Activated CD8-positive, alpha-beta T cell treated with anti-CD3 and anti-CD28 coated beads for 36 hours (primary cell): ENCODE data around the gene EPHB1. TPM values are rescaled to one million over a fixed set of nuclear protein-coding genes. Genes with fewer than 3 reads are reported as not detected.

ENCODE experiments used
- ATAC-seq: fragments of 200-7000 bp; cut with Tn5 transposase; one replicate; pipeline ENCODE4 v1.10.0; 2021; ENCODE audit warnings: mild to moderate bottlenecking, moderate library complexity
- CTCF ChIA-PET: fragments of 350-600 bp; sonication (Branson Sonifier 250); formaldehyde crosslinking; loops from one replicate; lab custom pipeline; 2021; ENCODE audit warnings: antibody characterized with exemption; lab: Charles Lee
- POLR2A ChIA-PET: fragments of 350-600 bp; sonication (Branson Sonifier 250); formaldehyde crosslinking; loops from one replicate; lab custom pipeline; 2021; ENCODE audit warnings: antibody characterized with exemption; lab: Charles Lee
- DNase-seq: peaks from one replicate; pipeline ENCODE4 v3.0.0-alpha.2; 2020
- H3K27ac Mint-ChIP-seq: one replicate; pipeline ENCODE4 v1.8.0; 2021; ENCODE audit warnings: mild to moderate bottlenecking, mixed read lengths
- H3K27me3 Mint-ChIP-seq: one replicate; pipeline ENCODE4 v1.8.0; 2021; ENCODE audit warnings: mixed read lengths
- H3K36me3 Mint-ChIP-seq: one replicate; pipeline ENCODE4 v1.8.0; 2021; ENCODE audit warnings: low read depth, mixed read lengths
- H3K4me1 Mint-ChIP-seq: one replicate; pipeline ENCODE4 v1.8.0; 2021; ENCODE audit warnings: low read depth, mixed read lengths
- H3K4me3 Mint-ChIP-seq: one replicate; pipeline ENCODE4 v1.8.0; 2021; ENCODE audit warnings: mild to moderate bottlenecking, moderate library complexity, mixed read lengths
- H3K9me3 Mint-ChIP-seq: one replicate; pipeline ENCODE4 v1.8.0; 2021; ENCODE audit warnings: mixed read lengths
- CTCF ChIP-seq: fragments of 200-600 bp; IDR thresholded peaks from one replicate; pipeline ENCODE4 v1.8.0; 2022; ENCODE audit warnings: antibody characterized with exemption, mild to moderate bottlenecking
- intact Hi-C: fragments of 100-400 bp; cut with micrococcal nuclease; formaldehyde crosslinking; loops from one replicate; pipeline ENCODE4 v1.10.0; 2022
- total RNA-seq, 2 experiments: library from RNA; stranded (reverse); gene quantifications; one replicate each; pipeline ENCODE4 v1.2.3, GENCODE V29; 2021

EPHB1 gene
- total RNA-seq, 2 experiments from 2014 or later: 0.78 TPM; not detected in 1

- CTCF ChIA-PET: no interaction called here
- intact Hi-C loops: no loop called here
- Mint-ChIP-seq H3K27ac (no peak overlapping the region), H3K4me3 (no peak overlapping the region), H3K4me1 (no peaks in the 10 kb centered on the region), H3K36me3 (no peaks in the 10 kb centered on the region), H3K9me3 (no peaks in the 10 kb centered on the region), H3K27me3 (peaks cover 2% of the 10 kb centered on the region)
- DNase-seq (no peak), ATAC-seq (no peak)
- TF ChIP-seq CTCF: no peak
- POLR2A ChIA-PET: no interaction called here
Measured at GRCh38 chr3:134816623-134817022, 21.6 kb downstream of the EPHB1 start.

DNA sequence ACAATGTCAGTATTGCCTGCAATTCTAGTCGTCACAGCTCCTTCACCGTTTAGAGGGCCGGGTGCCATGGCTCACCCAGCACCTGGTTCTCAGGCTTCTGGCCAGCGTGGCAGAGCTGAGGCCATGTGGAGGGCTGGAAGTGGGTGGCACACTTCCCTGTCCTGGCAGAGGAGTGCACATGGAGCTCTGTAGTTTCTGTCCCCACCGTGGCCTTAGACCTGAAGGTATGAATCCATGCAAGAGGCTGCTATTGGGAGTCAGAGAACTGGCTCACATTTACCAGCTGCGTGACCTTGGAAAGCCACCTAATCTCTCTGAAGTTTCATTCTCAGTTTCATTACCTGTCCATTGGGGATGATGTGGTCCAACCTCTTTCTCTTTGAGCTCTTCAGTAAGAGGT, 22.2 kb downstream of the EPHB1 start:
- no peaks in the 10 kb centered on the region for H3K9me3 Mint-ChIP-seq
- intact Hi-C loops: no loop called here
- ChIA-PET CTCF (no interaction called here), POLR2A (no interaction called here)
- ATAC-seq (no peak), DNase-seq (no peak)
- H3K4me3 Mint-ChIP-seq: no peak overlapping the region
- H3K36me3 Mint-ChIP-seq: no peaks in the 10 kb centered on the region
- no peak overlapping the region for H3K27ac Mint-ChIP-seq
- no peak for TF ChIP-seq CTCF
- no peaks in the 10 kb centered on the region for H3K4me1 Mint-ChIP-seq
- peaks cover 2% of the 10 kb centered on the region for H3K27me3 Mint-ChIP-seq

DNA sequence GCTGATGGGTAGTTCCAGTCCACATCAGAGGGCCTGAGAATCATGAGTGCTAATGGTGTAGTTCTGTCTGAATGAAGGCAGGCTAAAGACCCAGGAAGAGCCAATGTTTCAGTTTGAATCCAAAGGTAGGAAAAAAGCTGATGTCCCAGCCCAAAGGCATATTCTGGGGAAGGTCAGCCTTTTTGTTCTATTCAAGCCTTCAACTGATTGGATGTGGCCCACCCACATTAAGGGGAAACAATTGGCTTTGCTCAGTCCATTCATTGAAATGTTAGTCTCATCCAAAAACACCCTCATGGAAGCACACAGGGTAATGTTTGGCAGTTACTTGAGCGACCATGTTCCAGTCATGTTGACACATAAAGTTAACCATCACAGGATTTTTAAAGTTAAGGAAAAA, 25.9 kb downstream of the EPHB1 start:
- no peak for TF ChIP-seq CTCF
- no peaks in the 10 kb centered on the region for H3K9me3 Mint-ChIP-seq
- H3K27ac Mint-ChIP-seq: no peak overlapping the region
- DNase-seq: no peak
- H3K4me1 Mint-ChIP-seq: no peaks in the 10 kb centered on the region
- CTCF ChIA-PET: no interaction called here
- ATAC-seq: no peak
- H3K4me3 Mint-ChIP-seq: no peak overlapping the region
- POLR2A ChIA-PET: no interaction called here
- intact Hi-C loops: no loop called here
- H3K27me3 Mint-ChIP-seq: peaks cover 2% of the 10 kb centered on the region
- H3K36me3 Mint-ChIP-seq: no peaks in the 10 kb centered on the region

DNA sequence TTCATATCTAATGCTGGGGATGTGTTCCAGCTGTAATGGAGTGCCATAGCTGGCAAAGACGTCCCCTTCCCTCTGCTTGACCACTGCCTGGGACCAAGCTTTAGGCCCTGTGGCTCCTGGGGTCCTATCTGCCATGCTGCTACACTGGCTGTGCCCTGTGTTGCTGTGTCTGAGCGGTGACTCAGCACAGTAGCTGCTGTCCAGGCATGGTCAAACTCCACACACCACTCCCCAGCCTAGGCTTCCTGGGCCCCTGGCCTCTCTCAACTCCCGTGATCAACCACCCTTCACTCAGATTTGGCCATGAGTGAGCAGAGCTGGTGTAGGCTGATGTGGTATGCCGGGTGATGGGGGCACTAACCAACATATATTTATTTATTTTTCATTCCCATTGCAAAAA, 27.0 kb downstream of the EPHB1 start:
- POLR2A ChIA-PET: no interaction called here
- intact Hi-C loops: no loop called here
- DNase-seq (no peak), ATAC-seq (no peak)
- H3K4me1 Mint-ChIP-seq: no peaks in the 10 kb centered on the region
- no peak overlapping the region for H3K4me3 Mint-ChIP-seq
- no peaks in the 10 kb centered on the region for H3K9me3 Mint-ChIP-seq
- H3K36me3 Mint-ChIP-seq: no peaks in the 10 kb centered on the region
- TF ChIP-seq CTCF: no peak
- CTCF ChIA-PET: no interaction called here
- H3K27ac Mint-ChIP-seq: no peak overlapping the region
- peaks cover 3% of the 10 kb centered on the region for H3K27me3 Mint-ChIP-seq

DNA sequence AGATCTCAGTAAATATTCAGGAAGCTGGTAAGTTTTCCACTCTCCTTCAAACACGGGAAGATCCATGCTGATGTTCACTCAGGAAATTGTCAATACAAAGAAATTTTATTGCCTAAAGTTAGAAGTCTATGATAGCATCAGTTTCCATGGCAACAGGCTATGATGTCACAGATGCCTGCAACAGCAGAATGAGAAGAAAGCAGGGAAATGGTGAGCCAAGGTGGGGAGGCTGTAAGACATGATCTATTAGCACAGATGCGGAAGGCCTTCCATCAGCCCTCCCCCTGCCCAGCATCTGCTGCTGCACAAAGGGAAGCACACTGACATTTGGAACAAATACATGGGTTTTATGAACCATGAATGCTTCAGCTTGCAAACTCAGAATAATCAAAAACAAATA, 28.6 kb downstream of the EPHB1 start:
- no peaks in the 10 kb centered on the region for H3K9me3 Mint-ChIP-seq
- DNase-seq (no peak), ATAC-seq (no peak)
- ChIA-PET POLR2A (no interaction called here), CTCF (interaction anchor here (1.5 kb wide), 1 partner anchor 68 kb away, joined by 3 read pairs; no protein-coding TSS in a partner anchor)
- H3K4me3 Mint-ChIP-seq: no peak overlapping the region
- H3K27me3 Mint-ChIP-seq: peaks cover 3% of the 10 kb centered on the region
- H3K4me1 Mint-ChIP-seq: no peaks in the 10 kb centered on the region
- no peak overlapping the region for H3K27ac Mint-ChIP-seq
- H3K36me3 Mint-ChIP-seq: no peaks in the 10 kb centered on the region
- intact Hi-C loops: no loop called here
- no peak for TF ChIP-seq CTCF
